ENCODE results near the gene NARS2. TPM values are rescaled to one million over a fixed set of nuclear protein-coding genes. Genes with fewer than 3 reads are reported as not detected.
"Not testable (repeated sequence)": the region's sequence is repeated elsewhere in the genome, so short reads cannot be mapped to it uniquely, and the experiment has no call there.

Gene NARS2
- total and polyA plus RNA-seq, 10 of the 15 experiments (the other 5 are each of a cell fraction or from before 2014, with no cell fraction given), result 22.2 to 45.3 (median 36.3) TPM

DNA sequence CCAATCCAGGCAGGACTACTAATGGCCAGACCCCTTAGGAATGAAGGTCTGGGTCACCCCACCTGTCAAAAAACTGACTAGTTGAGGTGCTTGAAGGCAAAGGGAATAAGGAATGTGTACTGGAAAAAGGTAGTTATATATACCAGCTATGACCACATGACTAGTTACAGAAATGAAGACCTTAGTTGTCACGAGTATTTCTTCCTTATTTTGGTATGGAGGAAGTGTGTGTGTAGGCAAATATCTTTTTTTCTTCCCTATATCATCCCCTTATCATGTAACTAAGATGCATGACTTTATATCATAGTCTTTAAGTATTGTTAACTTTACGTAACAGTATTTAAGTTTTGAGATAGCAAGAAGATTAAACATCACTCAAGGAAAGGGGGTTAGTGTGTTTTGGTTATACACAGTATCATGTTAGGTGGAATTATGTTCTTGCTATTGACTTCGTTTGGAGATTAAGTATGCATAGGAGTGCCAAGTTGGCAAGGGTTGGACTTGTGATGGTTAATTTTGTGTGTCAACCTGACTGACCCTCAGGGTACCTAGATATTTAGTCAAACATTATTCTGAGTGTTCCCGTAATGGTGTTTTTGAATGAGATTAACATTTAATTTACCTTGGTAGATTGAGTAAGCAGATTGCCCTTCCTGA, 38.2 kb upstream of the NARS2 start:
- WGBS (ENCODE audit: insufficient coverage, insufficient replicate concordance, low lambda C conversion rate, missing lambda C conversion rate), result 36% methylated on average over 4 of the region's 4 CpGs
- TF ChIP-seq SMARCA5 (IDR thresholded peaks at IDR 0.05), result no peak
- no peak for TF ChIP-seq CBFB (IDR thresholded peaks at IDR 0.05; ENCODE audit: low read depth)
- no peak for TF ChIP-seq PAX5 (IDR thresholded peaks at IDR 0.05; ENCODE audit: borderline replicate concordance, low read depth, low read length)
- no peak for TF ChIP-seq SIN3A (IDR thresholded peaks at IDR 0.05; ENCODE audit: low read depth, low read length)
- TF ChIP-seq RB1 (IDR thresholded peaks at IDR 0.05; ENCODE audit: borderline replicate concordance), result no peak
- no peak for TF ChIP-seq MEF2A (IDR thresholded peaks at IDR 0.05; ENCODE audit: insufficient read depth, low read depth, low read length)
- no peak for TF ChIP-seq CBX3 (IDR thresholded peaks at IDR 0.05; ENCODE audit: borderline replicate concordance, low read depth)
- no peak for TF ChIP-seq FOS (IDR thresholded peaks at IDR 0.05; ENCODE audit: borderline replicate concordance, extremely low read depth, insufficient read length)
- TF ChIP-seq FOXK2 (IDR thresholded peaks at IDR 0.05), result no peak
- TF ChIP-seq ZBED1 (IDR thresholded peaks at IDR 0.05; ENCODE audit: borderline replicate concordance), result no peak
- TF ChIP-seq NR2F1 (conservative IDR thresholded peaks at IDR 0.05), result no peak
- no peak for TF ChIP-seq IRF4 (IDR thresholded peaks at IDR 0.05; ENCODE audit: low read depth, low read length)
- TF ChIP-seq SIX5 (IDR thresholded peaks at IDR 0.05; ENCODE audit: low read depth, low read length, severe bottlenecking), result no peak
- TF ChIP-seq KDM1A (IDR thresholded peaks at IDR 0.05; ENCODE audit: borderline replicate concordance), result no peak
- TF ChIP-seq CHD2 (IDR thresholded peaks at IDR 0.05; ENCODE audit: borderline replicate concordance, low read depth, low read length), result no peak
- no peak for TF ChIP-seq JUND (IDR thresholded peaks at IDR 0.05; ENCODE audit: low read depth, low read length)
- no peak for TF ChIP-seq CEBPZ (IDR thresholded peaks at IDR 0.05; ENCODE audit: low read depth, low read length)
- Histone ChIP-seq H2AFZ (ENCODE audit: control insufficient read depth, low read depth, low read length) (no peak overlapping the region), H3K79me2 (ENCODE audit: control insufficient read depth, insufficient read depth, low read length) (no peaks in the 10 kb centered on the region), H3K9ac (ENCODE audit: control insufficient read depth, insufficient read depth, low read length) (no peak overlapping the region), H3K27me3 (replicated peaks in 1 of 2; ENCODE audit: control insufficient read depth in 2 of 2, insufficient read depth in 2 of 2, low read length in 1 of 2) (no peaks in the 10 kb centered on the region), H4K20me1 (ENCODE audit: control insufficient read depth, insufficient read depth) (no peaks in the 10 kb centered on the region), H3K36me3 (ENCODE audit: control insufficient read depth in 2 of 2, insufficient read depth in 2 of 2, low read length in 1 of 2) (no peaks in the 10 kb centered on the region), H3K27ac (ENCODE audit: control insufficient read depth, insufficient read depth) (no peak overlapping the region), H3K4me3 (no peak overlapping the region), H3K4me2 (ENCODE audit: control insufficient read depth, insufficient read depth) (no peak overlapping the region), H3K9me3 (replicated peaks; ENCODE audit: control insufficient read depth, insufficient read depth, low read length) (no peaks in the 10 kb centered on the region), H3K4me1 (ENCODE audit: control insufficient read depth, insufficient read depth, low read length) (no peaks in the 10 kb centered on the region)
- no peak for DNase-seq (ENCODE audit: low read depth, low spot score)
- ChIA-PET RAD21 (ENCODE audit: unreplicated experiment) (no interaction called here), CTCF (no interaction called here), POLR2A (no interaction called here), SMC1A (ENCODE audit: uncharacterized antibody, unreplicated experiment) (no interaction called here)
- intact Hi-C loops (cut with micrococcal nuclease; ENCODE audit: unreplicated experiment) (no loop called here), in situ Hi-C loops (cut with MboI) (no loop called here)
- BruUV-seq (replicated peaks), result no TSS peak
- no peak for ATAC-seq
- FAIRE-seq, result no peak

- H3K4me1 ChIP-seq (ENCODE audit: control insufficient read depth, insufficient read depth, low read length); H3K4me3 ChIP-seq; H2AFZ ChIP-seq (ENCODE audit: control insufficient read depth, low read depth, low read length); H3K4me2 ChIP-seq (ENCODE audit: control insufficient read depth, insufficient read depth); in situ Hi-C loops (cut with MboI); ATAC-seq; CTCF ChIA-PET; H3K9me3 ChIP-seq (replicated peaks; ENCODE audit: control insufficient read depth, insufficient read depth, low read length); DNase-seq (ENCODE audit: low read depth, low spot score); intact Hi-C loops (cut with micrococcal nuclease; ENCODE audit: unreplicated experiment); H3K27me3 ChIP-seq (replicated peaks in 1 of 2; ENCODE audit: control insufficient read depth in 2 of 2, insufficient read depth in 2 of 2, low read length in 1 of 2); H3K36me3 ChIP-seq (ENCODE audit: control insufficient read depth in 2 of 2, insufficient read depth in 2 of 2, low read length in 1 of 2); H3K79me2 ChIP-seq (ENCODE audit: control insufficient read depth, insufficient read depth, low read length); H3K9ac ChIP-seq (ENCODE audit: control insufficient read depth, insufficient read depth, low read length); SMC1A ChIA-PET (ENCODE audit: uncharacterized antibody, unreplicated experiment); FAIRE-seq; H3K27ac ChIP-seq (ENCODE audit: control insufficient read depth, insufficient read depth); BruUV-seq (replicated peaks); RAD21 ChIA-PET (ENCODE audit: unreplicated experiment); H4K20me1 ChIP-seq (ENCODE audit: control insufficient read depth, insufficient read depth); POLR2A ChIA-PET: not testable (repeated sequence)
- WGBS (ENCODE audit: insufficient coverage, insufficient replicate concordance, low lambda C conversion rate, missing lambda C conversion rate), result 43% methylated on average over 5 of the region's 5 CpGs
These were observed 34.7 kb upstream of the NARS2 start for GRCh38 chr11:78609321-78609720.
